K562 (cell line): Measurements from ENCODE around the gene NME9. TPM values are rescaled to one million over a fixed set of nuclear protein-coding genes. Genes with fewer than 3 reads are reported as not detected.
A peak's percentile ranks its signal among the peaks of the same experiment; 100 is the strongest.

Source experiments
- CHD1 ChIP-seq: fragments of 200-600 bp; sonication (generic); IDR thresholded peaks from one replicate; pipeline ENCODE4 v1.6.1; 2012; ENCODE audit warnings: mild to moderate bottlenecking, moderate library complexity, low read length, inconsistent platforms
- FOXJ3 ChIP-seq: sonication (generic); formaldehyde crosslinking; IDR thresholded peaks from 2 replicates; pipeline ENCODE4 v1.4.0; 2020; ENCODE audit warnings: mild to moderate bottlenecking, missing genetic modification reagents
- PCBP1 ChIP-seq: fragments of 200-400 bp; formaldehyde crosslinking; IDR thresholded peaks from 2 replicates; pipeline ENCODE4 v1.6.1; 2018; ENCODE audit warnings: mild to moderate bottlenecking, low read depth, low read length; ENCODE audit not compliant: poor library complexity, severe bottlenecking
- PRMT5 ChIP-seq: sonication (generic); formaldehyde crosslinking; IDR thresholded peaks from 2 replicates; pipeline ENCODE4 v1.5.0; 2020; ENCODE audit warnings: missing genetic modification reagents
- XRCC5 ChIP-seq: fragments of 200-400 bp; formaldehyde crosslinking; IDR thresholded peaks from 2 replicates; pipeline ENCODE4 v1.6.1; 2017; ENCODE audit warnings: low read depth, mild to moderate bottlenecking, low read length
- ZNF197 ChIP-seq: fragments of 200-800 bp; sonication (Bioruptor generic); IDR thresholded peaks from 2 replicates; pipeline ENCODE4 v1.6.1; 2016; ENCODE audit warnings: low read depth, missing genetic modification characterization, missing compliant biosample characterization
- polyA plus RNA-seq, 8 experiments: library from polyadenylated mRNA; depleted of rRNA in 4 of 8; stranded (reverse) in 5 of 8; unstranded in 3 of 8; fragments of >200 nt; fragmentation: Nextera tagmentation in 2 of 8; fragmentation: Illumina TruSeq in 1 of 8; extraction: Ambion mirVana in 2 of 8; extraction: Trizol in 1 of 8; gene quantifications; 2 replicates each; pipeline versions ENCODE4 v1.2.1 to v1.2.3, GENCODE V29; 2011 to 2014; ENCODE audit warnings: inconsistent platforms in 1 of 8, missing spikeins in 1 of 8
- total RNA-seq, 7 experiments: library from RNA; depleted of rRNA in 6 of 7; stranded (reverse); fragments of >200 nt in 6 of 7; fragmentation: Illumina TruSeq in 2 of 7; extraction: Trizol in 2 of 7; gene quantifications; 2 replicates each; pipeline versions ENCODE4 v1.2.1 to v1.2.3, GENCODE V29; 2011 to 2021; ENCODE audit warnings: low replicate concordance in 1 of 7
- TF ChIP-seq, protein P1 (sequence below): fragments of 450-650 bp; formaldehyde crosslinking; IDR thresholded peaks from 2 replicates; pipeline ENCODE4 v1.4.0; 2020; ENCODE audit warnings: mild to moderate bottlenecking, moderate library complexity
- TF ChIP-seq, protein P2 (sequence below), 3 experiments: fragments of 200-800 bp in 1 of 3; sonication (Bioruptor generic) in 1 of 3; sonication (generic) in 1 of 3; formaldehyde crosslinking in 1 of 3; IDR thresholded peaks; 2 replicates each; pipeline versions ENCODE4 v1.6.1 to v1.8.0; 2016 to 2022; ENCODE audit warnings: mild to moderate bottlenecking in 2 of 3, missing compliant biosample characterization in 2 of 3, missing genetic modification characterization in 2 of 3, missing genetic modification reagents in 1 of 3
- TF ChIP-seq, protein P3 (sequence below): fragments of 450-650 bp; IDR thresholded peaks from 2 replicates; pipeline ENCODE4 v1.6.1; 2016; ENCODE audit warnings: mild to moderate bottlenecking, moderate library complexity

The NME9 gene
- total and polyA plus RNA-seq, 9 of the 15 experiments (the other 6 are each of a cell fraction or from before 2014, with no cell fraction given): 0.05 to 0.15 (median 0.13) TPM; not detected in 6

DNA sequence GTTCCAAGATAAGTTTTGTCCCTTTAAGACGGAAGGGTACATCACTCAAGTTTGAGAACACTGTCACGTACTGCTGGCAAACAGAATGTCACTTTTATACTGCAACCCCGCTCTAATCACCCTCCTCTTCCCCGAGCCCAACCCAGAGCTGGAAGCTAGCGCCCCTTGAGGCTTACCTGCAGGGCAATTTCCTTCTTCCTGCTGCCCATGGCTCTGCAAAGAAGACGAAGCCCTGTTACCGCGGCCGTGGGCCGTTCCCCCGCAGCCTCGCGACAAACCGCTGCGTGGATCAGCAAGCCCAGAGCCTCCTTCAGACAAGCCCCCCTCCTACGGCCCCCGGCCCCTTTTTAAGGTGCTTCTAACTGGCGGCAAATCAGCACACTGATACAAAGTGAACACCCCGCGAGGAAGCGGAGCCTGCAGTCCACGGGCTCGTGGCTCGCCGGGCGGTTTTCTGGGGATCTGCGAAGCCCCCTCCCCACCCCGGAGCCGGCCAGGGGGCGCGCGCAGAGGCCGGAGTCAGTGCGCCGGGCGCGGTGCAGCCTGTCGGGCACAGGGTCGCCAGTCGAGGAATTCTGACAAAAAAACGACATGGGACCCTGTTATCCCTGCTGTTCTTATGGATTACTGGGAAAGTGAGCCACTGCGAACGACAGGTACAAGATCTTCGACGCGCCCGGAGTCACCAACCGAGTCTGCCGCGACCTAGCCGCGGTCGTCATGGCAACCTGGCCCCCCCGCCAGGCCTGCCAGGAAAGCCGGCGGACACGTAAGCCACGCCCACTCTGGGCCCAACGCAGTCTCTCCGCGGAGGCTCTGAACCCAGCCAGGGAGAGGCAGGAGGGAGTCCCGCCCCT is at the start of gene NME9 (continued):
- TF ChIP-seq, protein P1, sequence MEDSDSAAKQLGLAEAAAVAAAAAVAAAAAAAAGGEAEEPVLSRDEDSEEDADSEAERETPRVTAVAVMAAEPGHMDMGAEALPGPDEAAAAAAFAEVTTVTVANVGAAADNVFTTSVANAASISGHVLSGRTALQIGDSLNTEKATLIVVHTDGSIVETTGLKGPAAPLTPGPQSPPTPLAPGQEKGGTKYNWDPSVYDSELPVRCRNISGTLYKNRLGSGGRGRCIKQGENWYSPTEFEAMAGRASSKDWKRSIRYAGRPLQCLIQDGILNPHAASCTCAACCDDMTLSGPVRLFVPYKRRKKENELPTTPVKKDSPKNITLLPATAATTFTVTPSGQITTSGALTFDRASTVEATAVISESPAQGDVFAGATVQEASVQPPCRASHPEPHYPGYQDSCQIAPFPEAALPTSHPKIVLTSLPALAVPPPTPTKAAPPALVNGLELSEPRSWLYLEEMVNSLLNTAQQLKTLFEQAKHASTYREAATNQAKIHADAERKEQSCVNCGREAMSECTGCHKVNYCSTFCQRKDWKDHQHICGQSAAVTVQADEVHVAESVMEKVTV (CRISPR knock-in tag): no peak
- no peak for TF ChIP-seq FOXJ3 (CRISPR knock-in tag)
- TF ChIP-seq, protein P2, sequence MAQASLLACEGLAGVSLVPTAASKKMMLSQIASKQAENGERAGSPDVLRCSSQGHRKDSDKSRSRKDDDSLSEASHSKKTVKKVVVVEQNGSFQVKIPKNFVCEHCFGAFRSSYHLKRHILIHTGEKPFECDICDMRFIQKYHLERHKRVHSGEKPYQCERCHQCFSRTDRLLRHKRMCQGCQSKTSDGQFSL (CRISPR knock-in tag; IDR thresholded peaks at IDR 0.05): 0 out of 2 replicates have a peak, but pooled peaks have one; percentile 13
- TF ChIP-seq, protein P2 (tag; IDR thresholded peaks at IDR 0.05): no peak
- TF ChIP-seq PCBP1: no peak
- no peak for TF ChIP-seq ZNF197 (CRISPR knock-in tag)
- TF ChIP-seq XRCC5: no peak
- no peak for TF ChIP-seq PRMT5 (CRISPR knock-in tag)
- no peak for TF ChIP-seq CHD1
- TF ChIP-seq, protein P3, sequence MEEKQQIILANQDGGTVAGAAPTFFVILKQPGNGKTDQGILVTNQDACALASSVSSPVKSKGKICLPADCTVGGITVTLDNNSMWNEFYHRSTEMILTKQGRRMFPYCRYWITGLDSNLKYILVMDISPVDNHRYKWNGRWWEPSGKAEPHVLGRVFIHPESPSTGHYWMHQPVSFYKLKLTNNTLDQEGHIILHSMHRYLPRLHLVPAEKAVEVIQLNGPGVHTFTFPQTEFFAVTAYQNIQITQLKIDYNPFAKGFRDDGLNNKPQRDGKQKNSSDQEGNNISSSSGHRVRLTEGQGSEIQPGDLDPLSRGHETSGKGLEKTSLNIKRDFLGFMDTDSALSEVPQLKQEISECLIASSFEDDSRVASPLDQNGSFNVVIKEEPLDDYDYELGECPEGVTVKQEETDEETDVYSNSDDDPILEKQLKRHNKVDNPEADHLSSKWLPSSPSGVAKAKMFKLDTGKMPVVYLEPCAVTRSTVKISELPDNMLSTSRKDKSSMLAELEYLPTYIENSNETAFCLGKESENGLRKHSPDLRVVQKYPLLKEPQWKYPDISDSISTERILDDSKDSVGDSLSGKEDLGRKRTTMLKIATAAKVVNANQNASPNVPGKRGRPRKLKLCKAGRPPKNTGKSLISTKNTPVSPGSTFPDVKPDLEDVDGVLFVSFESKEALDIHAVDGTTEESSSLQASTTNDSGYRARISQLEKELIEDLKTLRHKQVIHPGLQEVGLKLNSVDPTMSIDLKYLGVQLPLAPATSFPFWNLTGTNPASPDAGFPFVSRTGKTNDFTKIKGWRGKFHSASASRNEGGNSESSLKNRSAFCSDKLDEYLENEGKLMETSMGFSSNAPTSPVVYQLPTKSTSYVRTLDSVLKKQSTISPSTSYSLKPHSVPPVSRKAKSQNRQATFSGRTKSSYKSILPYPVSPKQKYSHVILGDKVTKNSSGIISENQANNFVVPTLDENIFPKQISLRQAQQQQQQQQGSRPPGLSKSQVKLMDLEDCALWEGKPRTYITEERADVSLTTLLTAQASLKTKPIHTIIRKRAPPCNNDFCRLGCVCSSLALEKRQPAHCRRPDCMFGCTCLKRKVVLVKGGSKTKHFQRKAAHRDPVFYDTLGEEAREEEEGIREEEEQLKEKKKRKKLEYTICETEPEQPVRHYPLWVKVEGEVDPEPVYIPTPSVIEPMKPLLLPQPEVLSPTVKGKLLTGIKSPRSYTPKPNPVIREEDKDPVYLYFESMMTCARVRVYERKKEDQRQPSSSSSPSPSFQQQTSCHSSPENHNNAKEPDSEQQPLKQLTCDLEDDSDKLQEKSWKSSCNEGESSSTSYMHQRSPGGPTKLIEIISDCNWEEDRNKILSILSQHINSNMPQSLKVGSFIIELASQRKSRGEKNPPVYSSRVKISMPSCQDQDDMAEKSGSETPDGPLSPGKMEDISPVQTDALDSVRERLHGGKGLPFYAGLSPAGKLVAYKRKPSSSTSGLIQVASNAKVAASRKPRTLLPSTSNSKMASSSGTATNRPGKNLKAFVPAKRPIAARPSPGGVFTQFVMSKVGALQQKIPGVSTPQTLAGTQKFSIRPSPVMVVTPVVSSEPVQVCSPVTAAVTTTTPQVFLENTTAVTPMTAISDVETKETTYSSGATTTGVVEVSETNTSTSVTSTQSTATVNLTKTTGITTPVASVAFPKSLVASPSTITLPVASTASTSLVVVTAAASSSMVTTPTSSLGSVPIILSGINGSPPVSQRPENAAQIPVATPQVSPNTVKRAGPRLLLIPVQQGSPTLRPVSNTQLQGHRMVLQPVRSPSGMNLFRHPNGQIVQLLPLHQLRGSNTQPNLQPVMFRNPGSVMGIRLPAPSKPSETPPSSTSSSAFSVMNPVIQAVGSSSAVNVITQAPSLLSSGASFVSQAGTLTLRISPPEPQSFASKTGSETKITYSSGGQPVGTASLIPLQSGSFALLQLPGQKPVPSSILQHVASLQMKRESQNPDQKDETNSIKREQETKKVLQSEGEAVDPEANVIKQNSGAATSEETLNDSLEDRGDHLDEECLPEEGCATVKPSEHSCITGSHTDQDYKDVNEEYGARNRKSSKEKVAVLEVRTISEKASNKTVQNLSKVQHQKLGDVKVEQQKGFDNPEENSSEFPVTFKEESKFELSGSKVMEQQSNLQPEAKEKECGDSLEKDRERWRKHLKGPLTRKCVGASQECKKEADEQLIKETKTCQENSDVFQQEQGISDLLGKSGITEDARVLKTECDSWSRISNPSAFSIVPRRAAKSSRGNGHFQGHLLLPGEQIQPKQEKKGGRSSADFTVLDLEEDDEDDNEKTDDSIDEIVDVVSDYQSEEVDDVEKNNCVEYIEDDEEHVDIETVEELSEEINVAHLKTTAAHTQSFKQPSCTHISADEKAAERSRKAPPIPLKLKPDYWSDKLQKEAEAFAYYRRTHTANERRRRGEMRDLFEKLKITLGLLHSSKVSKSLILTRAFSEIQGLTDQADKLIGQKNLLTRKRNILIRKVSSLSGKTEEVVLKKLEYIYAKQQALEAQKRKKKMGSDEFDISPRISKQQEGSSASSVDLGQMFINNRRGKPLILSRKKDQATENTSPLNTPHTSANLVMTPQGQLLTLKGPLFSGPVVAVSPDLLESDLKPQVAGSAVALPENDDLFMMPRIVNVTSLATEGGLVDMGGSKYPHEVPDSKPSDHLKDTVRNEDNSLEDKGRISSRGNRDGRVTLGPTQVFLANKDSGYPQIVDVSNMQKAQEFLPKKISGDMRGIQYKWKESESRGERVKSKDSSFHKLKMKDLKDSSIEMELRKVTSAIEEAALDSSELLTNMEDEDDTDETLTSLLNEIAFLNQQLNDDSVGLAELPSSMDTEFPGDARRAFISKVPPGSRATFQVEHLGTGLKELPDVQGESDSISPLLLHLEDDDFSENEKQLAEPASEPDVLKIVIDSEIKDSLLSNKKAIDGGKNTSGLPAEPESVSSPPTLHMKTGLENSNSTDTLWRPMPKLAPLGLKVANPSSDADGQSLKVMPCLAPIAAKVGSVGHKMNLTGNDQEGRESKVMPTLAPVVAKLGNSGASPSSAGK: peak; percentile 43; the same call in 1 of the 2 replicates
